ENCODE results near the gene C7orf33.

DNA sequence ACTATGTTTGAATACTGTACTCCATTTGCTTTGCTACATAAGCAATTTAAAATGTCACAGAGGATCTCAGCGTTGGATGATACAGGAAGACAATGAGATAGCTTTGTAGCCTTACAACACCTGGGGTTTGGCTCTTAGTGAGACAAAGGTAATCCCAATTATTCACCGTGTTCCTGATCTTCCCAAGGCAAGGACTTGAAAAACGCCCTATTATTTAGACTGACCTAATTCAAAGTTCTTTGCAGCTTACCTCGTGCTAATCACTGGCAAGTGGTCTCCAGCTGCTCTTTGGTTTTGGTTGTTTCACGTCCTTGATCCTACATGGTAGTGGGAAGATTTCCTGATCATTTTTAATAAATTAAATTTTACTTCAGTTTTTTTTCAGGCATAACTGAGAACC lies 23.0 kb upstream of the C7orf33 start:
- no peak for TF ChIP-seq CTCF (IDR thresholded peaks at IDR 0.05)
- TF ChIP-seq EP300 (IDR thresholded peaks at IDR 0.05), result no peak
- TF ChIP-seq POLR2A (IDR thresholded peaks at IDR 0.05), result no peak
